Panc1 (cell line): Measurements from ENCODE around the gene THBS2. TPM values are rescaled to one million over a fixed set of nuclear protein-coding genes. Genes with fewer than 3 reads are reported as not detected.

Source experiments
- ATAC-seq: fragments of 200-7000 bp; cut with Tn5 transposase; 2 replicates; pipeline ENCODE4 v1.9.1; 2020; ENCODE audit warnings: mild to moderate bottlenecking, moderate library complexity
- BruUV-seq: library from RNA; stranded (reverse); fragments of 400-500 nt; replicated peaks from 2 replicates; lab custom pipeline; 2021; lab: Mats Ljungman, UMichigan
- CTCF ChIA-PET: fragments of 300-600 bp; sonication (Branson Sonifier 250); formaldehyde crosslinking; loops from one replicate; lab custom pipeline; 2022; ENCODE audit warnings: antibody characterized with exemption; lab: Charles Lee
- POLR2A ChIA-PET: fragments of 300-600 bp; sonication (Branson Sonifier 250); formaldehyde crosslinking; loops from one replicate; lab custom pipeline; 2022; ENCODE audit warnings: antibody characterized with exemption; lab: Charles Lee
- DNase-seq: peaks from one replicate; pipeline ENCODE4 v3.0.0-alpha.2; 2010; ENCODE audit warnings: low read depth, low spot score
- H3K27ac ChIP-seq: 2 replicates; pipeline ENCODE4 v1.5.1; 2011; ENCODE audit warnings: mild to moderate bottlenecking, low read length, inconsistent platforms
- H3K27me3 ChIP-seq: fragments of 200-500 bp; sonication (Bioruptor generic); 2 replicates; pipeline ENCODE4 v1.6.0; 2014; ENCODE audit warnings: low read length, inconsistent platforms; ENCODE audit not compliant: control insufficient read depth, insufficient read depth
- H3K36me3 ChIP-seq: fragments of 200-500 bp; sonication (Bioruptor generic); 2 replicates; pipeline ENCODE4 v1.5.1; 2014; ENCODE audit warnings: inconsistent platforms, mild to moderate bottlenecking, low read length, moderate library complexity; ENCODE audit not compliant: control insufficient read depth, insufficient read depth
- H3K4me1 ChIP-seq: 2 replicates; pipeline ENCODE4 v1.5.1; 2011; ENCODE audit warnings: inconsistent platforms, mild to moderate bottlenecking, low read length, moderate library complexity; ENCODE audit not compliant: control insufficient read depth, insufficient read depth
- H3K4me3 ChIP-seq, 2 experiments: 2 replicates each; pipeline ENCODE4 v1.5.1; 2011 to 2012; ENCODE audit warnings: low read depth in 2 of 2, low read length in 2 of 2, mild to moderate bottlenecking in 2 of 2, inconsistent platforms in 1 of 2, moderate library complexity in 1 of 2
- H3K9me3 ChIP-seq: fragments of 200-500 bp; sonication (Bioruptor generic); 2 replicates; pipeline ENCODE4 v1.5.1; 2014; ENCODE audit warnings: low read depth, mild to moderate bottlenecking, inconsistent platforms, low read length, moderate library complexity; ENCODE audit not compliant: control insufficient read depth, insufficient read depth
- POLR2AphosphoS5 ChIP-seq: IDR thresholded peaks from 2 replicates; pipeline ENCODE4 v1.6.1; 2012; ENCODE audit warnings: mild to moderate bottlenecking, low read depth, low read length, moderate library complexity
- SIN3A ChIP-seq: IDR thresholded peaks from 2 replicates; pipeline ENCODE4 v1.6.1; 2012; ENCODE audit warnings: low read depth, mild to moderate bottlenecking, low read length, moderate library complexity, borderline replicate concordance; ENCODE audit not compliant: insufficient read depth
- TCF7L2 ChIP-seq: IDR thresholded peaks from 2 replicates; pipeline ENCODE4 v1.6.1; 2011; ENCODE audit warnings: mild to moderate bottlenecking, low read depth, low read length, inconsistent platforms
- in situ Hi-C: cut with HindIII; loops from 2 replicates; pipeline ENCODE4 v1.10.0; 2016; ENCODE audit warnings: low sequenced_read_pairs, low pct_unique_long_range_greater_than_20kb
- intact Hi-C: fragments of 100-400 bp; cut with micrococcal nuclease; formaldehyde crosslinking; loops from one replicate; pipeline ENCODE4 v1.10.0; 2022; ENCODE audit not compliant: unreplicated experiment
- total RNA-seq: library from RNA; stranded (reverse); gene quantifications from one replicate; pipeline ENCODE4 v1.2.1, GENCODE V29; 2021; ENCODE audit not compliant: unreplicated experiment
- TF ChIP-seq, protein P1 (sequence below): fragments of 450-650 bp; IDR thresholded peaks from 2 replicates; pipeline ENCODE4 v1.5.1; 2017; ENCODE audit warnings: mild to moderate bottlenecking
- TF ChIP-seq, protein P2 (sequence below), 2 experiments: IDR thresholded peaks; 2 replicates each; pipeline ENCODE4 v1.6.1; 2011 to 2012; ENCODE audit warnings: low read depth in 2 of 2, control low read depth in 1 of 2, low read length in 1 of 2, mild to moderate bottlenecking in 1 of 2, moderate library complexity in 1 of 2; ENCODE audit not compliant: insufficient read depth in 1 of 2

The THBS2 gene
- total RNA-seq, 1 experiment from 2014 or later: 0.05 TPM

DNA sequence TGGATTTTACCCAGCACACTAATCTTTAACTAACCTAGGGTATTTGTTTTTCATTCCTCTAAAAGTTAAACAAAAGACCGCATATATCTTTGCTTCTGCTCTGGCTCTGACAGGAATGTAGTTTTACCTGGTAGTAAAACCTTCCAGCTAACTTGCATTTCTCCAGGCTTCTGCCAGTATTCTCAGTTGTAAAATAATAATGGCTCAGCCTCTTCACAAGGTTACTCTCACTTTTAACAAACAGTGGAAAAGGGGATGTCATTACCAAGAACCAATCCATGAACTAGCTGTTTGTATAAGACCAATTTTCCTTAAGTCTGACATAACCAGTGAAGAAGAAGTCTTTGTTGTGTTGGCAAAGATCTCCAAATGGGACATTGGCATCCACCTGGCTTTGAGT is 10.0 kb downstream of the THBS2 start:
- ChIA-PET CTCF (no interaction called here), POLR2A (no interaction called here)
- Histone ChIP-seq H3K4me3 (no peak overlapping the region), H3K36me3 (no peaks in the 10 kb centered on the region), H3K4me1 (no peaks in the 10 kb centered on the region), H3K9me3 (no peaks in the 10 kb centered on the region), H3K27me3 (no peaks in the 10 kb centered on the region), H3K27ac (no peak overlapping the region)
- intact Hi-C loops: no loop called here
- BruUV-seq: no TSS peak
- no peak for DNase-seq
- TF ChIP-seq, protein P1, sequence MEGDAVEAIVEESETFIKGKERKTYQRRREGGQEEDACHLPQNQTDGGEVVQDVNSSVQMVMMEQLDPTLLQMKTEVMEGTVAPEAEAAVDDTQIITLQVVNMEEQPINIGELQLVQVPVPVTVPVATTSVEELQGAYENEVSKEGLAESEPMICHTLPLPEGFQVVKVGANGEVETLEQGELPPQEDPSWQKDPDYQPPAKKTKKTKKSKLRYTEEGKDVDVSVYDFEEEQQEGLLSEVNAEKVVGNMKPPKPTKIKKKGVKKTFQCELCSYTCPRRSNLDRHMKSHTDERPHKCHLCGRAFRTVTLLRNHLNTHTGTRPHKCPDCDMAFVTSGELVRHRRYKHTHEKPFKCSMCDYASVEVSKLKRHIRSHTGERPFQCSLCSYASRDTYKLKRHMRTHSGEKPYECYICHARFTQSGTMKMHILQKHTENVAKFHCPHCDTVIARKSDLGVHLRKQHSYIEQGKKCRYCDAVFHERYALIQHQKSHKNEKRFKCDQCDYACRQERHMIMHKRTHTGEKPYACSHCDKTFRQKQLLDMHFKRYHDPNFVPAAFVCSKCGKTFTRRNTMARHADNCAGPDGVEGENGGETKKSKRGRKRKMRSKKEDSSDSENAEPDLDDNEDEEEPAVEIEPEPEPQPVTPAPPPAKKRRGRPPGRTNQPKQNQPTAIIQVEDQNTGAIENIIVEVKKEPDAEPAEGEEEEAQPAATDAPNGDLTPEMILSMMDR: no peak
- no peak for TF ChIP-seq SIN3A
- TF ChIP-seq, protein P2, sequence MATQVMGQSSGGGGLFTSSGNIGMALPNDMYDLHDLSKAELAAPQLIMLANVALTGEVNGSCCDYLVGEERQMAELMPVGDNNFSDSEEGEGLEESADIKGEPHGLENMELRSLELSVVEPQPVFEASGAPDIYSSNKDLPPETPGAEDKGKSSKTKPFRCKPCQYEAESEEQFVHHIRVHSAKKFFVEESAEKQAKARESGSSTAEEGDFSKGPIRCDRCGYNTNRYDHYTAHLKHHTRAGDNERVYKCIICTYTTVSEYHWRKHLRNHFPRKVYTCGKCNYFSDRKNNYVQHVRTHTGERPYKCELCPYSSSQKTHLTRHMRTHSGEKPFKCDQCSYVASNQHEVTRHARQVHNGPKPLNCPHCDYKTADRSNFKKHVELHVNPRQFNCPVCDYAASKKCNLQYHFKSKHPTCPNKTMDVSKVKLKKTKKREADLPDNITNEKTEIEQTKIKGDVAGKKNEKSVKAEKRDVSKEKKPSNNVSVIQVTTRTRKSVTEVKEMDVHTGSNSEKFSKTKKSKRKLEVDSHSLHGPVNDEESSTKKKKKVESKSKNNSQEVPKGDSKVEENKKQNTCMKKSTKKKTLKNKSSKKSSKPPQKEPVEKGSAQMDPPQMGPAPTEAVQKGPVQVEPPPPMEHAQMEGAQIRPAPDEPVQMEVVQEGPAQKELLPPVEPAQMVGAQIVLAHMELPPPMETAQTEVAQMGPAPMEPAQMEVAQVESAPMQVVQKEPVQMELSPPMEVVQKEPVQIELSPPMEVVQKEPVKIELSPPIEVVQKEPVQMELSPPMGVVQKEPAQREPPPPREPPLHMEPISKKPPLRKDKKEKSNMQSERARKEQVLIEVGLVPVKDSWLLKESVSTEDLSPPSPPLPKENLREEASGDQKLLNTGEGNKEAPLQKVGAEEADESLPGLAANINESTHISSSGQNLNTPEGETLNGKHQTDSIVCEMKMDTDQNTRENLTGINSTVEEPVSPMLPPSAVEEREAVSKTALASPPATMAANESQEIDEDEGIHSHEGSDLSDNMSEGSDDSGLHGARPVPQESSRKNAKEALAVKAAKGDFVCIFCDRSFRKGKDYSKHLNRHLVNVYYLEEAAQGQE (IDR thresholded peaks at IDR 0.05; ENCODE audit: insufficient read depth in 1 of 2, low read depth in 2 of 2, low read length in 1 of 2): no peak
- no peak for TF ChIP-seq POLR2AphosphoS5
- no peak for TF ChIP-seq TCF7L2
- in situ Hi-C loops: no loop called here
- no peak for ATAC-seq

DNA sequence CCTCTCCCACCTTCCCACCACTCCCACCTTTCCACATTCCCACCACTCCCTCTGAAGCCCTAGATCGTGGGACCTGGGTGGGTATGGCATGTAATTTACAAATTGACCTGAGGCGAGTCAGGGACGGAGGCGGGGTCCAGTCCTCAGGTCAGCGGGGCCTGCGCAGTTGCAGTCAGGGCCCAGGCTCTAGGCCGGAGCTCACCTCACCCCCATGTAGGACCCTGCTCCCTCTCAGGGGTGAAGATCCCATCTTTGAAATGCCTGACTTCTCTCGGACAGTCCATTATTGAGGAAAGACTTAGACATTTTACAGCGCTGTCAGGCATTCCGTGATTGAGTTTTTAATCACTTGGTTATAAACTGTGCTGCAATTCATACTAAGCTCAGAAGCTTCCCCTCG is 10.5 kb downstream of the THBS2 start:
- H3K27me3 ChIP-seq: no peaks in the 10 kb centered on the region
- TF ChIP-seq, protein P1: no peak
- no peak for TF ChIP-seq POLR2AphosphoS5
- no peaks in the 10 kb centered on the region for H3K4me1 ChIP-seq
- no TSS peak for BruUV-seq
- ChIA-PET CTCF (no interaction called here), POLR2A (no interaction called here)
- ATAC-seq (no peak), DNase-seq (no peak)
- H3K36me3 ChIP-seq: no peaks in the 10 kb centered on the region
- H3K4me3 ChIP-seq: no peak overlapping the region
- H3K9me3 ChIP-seq: no peaks in the 10 kb centered on the region
- no peak overlapping the region for H3K27ac ChIP-seq
- intact Hi-C loops: no loop called here
- in situ Hi-C loops: no loop called here
